PC-3 (cell line): ENCODE results near the gene PDZD2. TPM values are rescaled to one million over a fixed set of nuclear protein-coding genes. Genes with fewer than 3 reads are reported as not detected.
"Not testable (repeated sequence)": the region's sequence is repeated elsewhere in the genome, so short reads cannot be mapped to it uniquely, and the experiment has no call there.

Experiments
- ATAC-seq: fragments of 200-7000 bp; cut with Tn5 transposase; 2 replicates; pipeline ENCODE4 v1.9.1; 2020; ENCODE audit warnings: mild to moderate bottlenecking, moderate library complexity
- BruUV-seq: library from RNA; stranded (reverse); fragments of 400-500 nt; replicated peaks from 2 replicates; lab custom pipeline; 2021; lab: Mats Ljungman, UMichigan
- CTCF ChIA-PET: fragments of 300-600 bp; sonication (Branson Sonifier 250); formaldehyde crosslinking; loops from one replicate; lab custom pipeline; 2022; ENCODE audit warnings: antibody characterized with exemption; lab: Charles Lee
- POLR2A ChIA-PET: fragments of 300-600 bp; sonication (Branson Sonifier 250); formaldehyde crosslinking; loops from one replicate; lab custom pipeline; 2022; ENCODE audit warnings: antibody characterized with exemption; ENCODE audit not compliant: unreplicated experiment; lab: Charles Lee
- DNase-seq: peaks from one replicate; pipeline ENCODE4 v3.0.0-alpha.2; 2015
- H2AFZ ChIP-seq: fragments of 300-600 bp; sonication (generic); 2 replicates; pipeline ENCODE4 v1.6.0; 2016; ENCODE audit warnings: antibody characterized with exemption, low read length
- H3F3A ChIP-seq: fragments of 300-600 bp; sonication (generic); one replicate; pipeline ENCODE4 v1.6.0; 2017; ENCODE audit warnings: antibody characterized with exemption, low read length, control low read depth, mild to moderate bottlenecking; ENCODE audit not compliant: unreplicated experiment
- H3K27ac ChIP-seq: fragments of 300-600 bp; sonication (generic); 2 replicates; pipeline ENCODE4 v1.5.1; 2016; ENCODE audit warnings: mild to moderate bottlenecking, low read length
- H3K27me3 ChIP-seq: fragments of 300-600 bp; sonication (generic); 2 replicates; pipeline ENCODE4 v1.6.1; 2016; ENCODE audit warnings: low read length, mixed read lengths
- H3K36me3 ChIP-seq: fragments of 300-600 bp; sonication (generic); 2 replicates; pipeline ENCODE4 v1.6.1; 2016; ENCODE audit warnings: low read depth, mixed run types, low read length, mixed read lengths
- H3K4me1 ChIP-seq: fragments of 300-600 bp; sonication (generic); 2 replicates; pipeline ENCODE4 v1.5.1; 2016; ENCODE audit warnings: low read length; ENCODE audit not compliant: insufficient read depth
- H3K4me2 ChIP-seq: fragments of 300-600 bp; sonication (generic); 2 replicates; pipeline ENCODE4 v1.6.0; 2016; ENCODE audit warnings: low read length
- H3K4me3 ChIP-seq: fragments of 300-600 bp; sonication (generic); 2 replicates; pipeline ENCODE4 v1.5.1; 2016; ENCODE audit warnings: mild to moderate bottlenecking, low read length, mixed read lengths
- H3K79me2 ChIP-seq: fragments of 300-600 bp; sonication (generic); 2 replicates; pipeline ENCODE4 v1.6.1; 2017; ENCODE audit warnings: low read length, mixed read lengths
- H3K9ac ChIP-seq: fragments of 300-600 bp; sonication (generic); 2 replicates; pipeline ENCODE4 v1.6.0; 2016; ENCODE audit warnings: mild to moderate bottlenecking, low read length
- H3K9me2 ChIP-seq: fragments of 300-600 bp; sonication (generic); replicated peaks from 2 replicates; pipeline ENCODE4 v1.6.1; 2016; ENCODE audit warnings: mixed run types, low read length, mixed read lengths
- H3K9me3 ChIP-seq: fragments of 300-600 bp; sonication (generic); 2 replicates; pipeline ENCODE4 v1.6.1; 2016; ENCODE audit warnings: low read length, mixed read lengths
- H4K20me1 ChIP-seq: fragments of 300-600 bp; sonication (generic); 2 replicates; pipeline ENCODE4 v1.6.1; 2016; ENCODE audit warnings: low read length, mixed read lengths
- CTCF ChIP-seq: fragments of 300-600 bp; sonication (generic); conservative IDR thresholded peaks from 2 replicates; pipeline ENCODE4 v1.5.1; 2017; ENCODE audit warnings: antibody characterized with exemption, low read depth, mild to moderate bottlenecking, low read length
- EZH2 ChIP-seq: fragments of 300-600 bp; sonication (generic); IDR thresholded peaks from one replicate; pipeline ENCODE4 v1.6.1; 2017; ENCODE audit warnings: antibody characterized with exemption, mild to moderate bottlenecking, low read length; ENCODE audit not compliant: unreplicated experiment
- EZH2phosphoT487 ChIP-seq: fragments of 300-600 bp; sonication (generic); IDR thresholded peaks from 2 replicates; pipeline ENCODE4 v1.6.1; 2018; ENCODE audit warnings: mild to moderate bottlenecking, antibody characterized with exemption, low read length, borderline replicate concordance
- intact Hi-C: fragments of 100-400 bp; cut with micrococcal nuclease; formaldehyde crosslinking; loops from 2 replicates; pipeline ENCODE4 v1.9.0; 2023
- total RNA-seq: library from RNA; depleted of rRNA; stranded (reverse); fragments of >200 nt; gene quantifications from 2 replicates; pipeline ENCODE4 v1.2.3, GENCODE V29; 2014

The PDZD2 gene
- total RNA-seq, 1 experiment from 2014 or later = 2.0 TPM

- H3K9me2 ChIP-seq = no peaks in the 10 kb centered on the region
- no peak overlapping the region for H2AFZ ChIP-seq
- CTCF ChIA-PET = no interaction called here
- DNase-seq (no peak), ATAC-seq (no peak)
- H3K4me3 ChIP-seq = no peak overlapping the region
- no peak for TF ChIP-seq EZH2phosphoT487
- TF ChIP-seq CTCF = no peak
- TF ChIP-seq EZH2 = no peak
- BruUV-seq = no TSS peak
- H3K27ac ChIP-seq = no peak overlapping the region
- H3K27me3 ChIP-seq = peaks cover 67% of the 10 kb centered on the region
- intact Hi-C loops = no loop called here
- POLR2A ChIA-PET = no interaction called here
- H3K4me1 ChIP-seq = no peaks in the 10 kb centered on the region
- H4K20me1 ChIP-seq = no peaks in the 10 kb centered on the region
- H3K9me3 ChIP-seq = no peaks in the 10 kb centered on the region
- no peaks in the 10 kb centered on the region for H3K79me2 ChIP-seq
- no peaks in the 10 kb centered on the region for H3K36me3 ChIP-seq
- no peak overlapping the region for H3K4me2 ChIP-seq
- no peaks in the 10 kb centered on the region for H3F3A ChIP-seq
- no peak overlapping the region for H3K9ac ChIP-seq
Observed at GRCh38 chr5:31761877-31762276, 122.9 kb downstream of the PDZD2 start.

GRCh38 chr5:31763424-31763823 is 124.5 kb downstream of the PDZD2 start:
- POLR2A ChIA-PET = no interaction called here
- intact Hi-C loops = no loop called here
- no peak for DNase-seq
- Histone ChIP-seq H3K36me3 (no peaks in the 10 kb centered on the region), H2AFZ (no peak overlapping the region), H4K20me1 (no peaks in the 10 kb centered on the region), H3F3A (no peaks in the 10 kb centered on the region), H3K4me2 (no peak overlapping the region), H3K4me3 (no peak overlapping the region), H3K9ac (no peak overlapping the region), H3K4me1 (no peaks in the 10 kb centered on the region), H3K79me2 (no peaks in the 10 kb centered on the region), H3K27me3 (peaks cover 62% of the 10 kb centered on the region), H3K9me3 (no peaks in the 10 kb centered on the region), H3K9me2 (no peaks in the 10 kb centered on the region), H3K27ac (no peak overlapping the region)
- CTCF ChIA-PET = no interaction called here
- ATAC-seq = no peak
- BruUV-seq = no TSS peak
- TF ChIP-seq EZH2phosphoT487 (no peak), CTCF (no peak), EZH2 (no peak)

GRCh38 chr5:31764687-31765086 is 125.8 kb downstream of the PDZD2 start:
- POLR2A ChIA-PET, H3K9ac ChIP-seq, H3F3A ChIP-seq, H2AFZ ChIP-seq, CTCF ChIA-PET, H3K9me2 ChIP-seq, H3K27ac ChIP-seq, H3K79me2 ChIP-seq, ATAC-seq, DNase-seq, H3K36me3 ChIP-seq, H3K9me3 ChIP-seq, H3K4me2 ChIP-seq, H3K4me3 ChIP-seq, BruUV-seq, H4K20me1 ChIP-seq, H3K4me1 ChIP-seq, intact Hi-C loops: not testable (repeated sequence)
- peaks cover 62% of the 10 kb centered on the region for H3K27me3 ChIP-seq
